OCI-LY3 (cell line): ENCODE measurements around the gene CHD3.
A peak's percentile ranks its signal among the peaks of the same experiment; 100 is the strongest.

Experiments
- H2AFZ ChIP-seq: fragments of 200-600, 300-600 bp; shearing (Covaris generic); 2 replicates; pipeline ENCODE4 v1.6.0; 2014; ENCODE audit warnings: antibody characterized with exemption, low read depth, low read length
- H3K27ac ChIP-seq: fragments of 200-600, 300-600 bp; sonication (generic); 2 replicates; pipeline ENCODE4 v1.5.1; 2014; ENCODE audit warnings: mild to moderate bottlenecking, low read length, moderate library complexity, mixed read lengths
- H3K27me3 ChIP-seq: fragments of 200-600, 300-600 bp; sonication (generic); 2 replicates; pipeline ENCODE4 v1.6.1; 2014; ENCODE audit warnings: low read depth, low read length, mixed read lengths
- H3K36me3 ChIP-seq: fragments of 200-600, 300-600 bp; sonication (generic); replicated peaks from 2 replicates; pipeline ENCODE3; 2014; ENCODE audit warnings: low read depth, low read length, mixed read lengths
- H3K4me1 ChIP-seq: fragments of 300-600, 200-600 bp; sonication (generic); 2 replicates; pipeline ENCODE4 v1.6.1; 2014; ENCODE audit warnings: low read length, mixed read lengths
- H3K4me2 ChIP-seq: fragments of 200-600, 300-600 bp; sonication (generic); 2 replicates; pipeline ENCODE4 v1.6.1; 2014; ENCODE audit warnings: low read length, mixed read lengths
- H3K4me3 ChIP-seq: fragments of 300-600, 200-600 bp; sonication (generic); 2 replicates; pipeline ENCODE4 v1.5.1; 2014; ENCODE audit warnings: antibody characterized with exemption, mild to moderate bottlenecking, low read length, moderate library complexity
- H3K79me2 ChIP-seq: fragments of 300-600, 200-600 bp; shearing (Covaris generic); 2 replicates; pipeline ENCODE4 v1.6.1; 2014; ENCODE audit warnings: mild to moderate bottlenecking, low read length, mixed read lengths
- H3K9ac ChIP-seq: fragments of 300-600, 200-600 bp; shearing (Covaris generic); 2 replicates; pipeline ENCODE4 v1.6.0; 2014; ENCODE audit warnings: mild to moderate bottlenecking, low read length, moderate library complexity
- H3K9me3 ChIP-seq: fragments of 200-600, 300-600 bp; shearing (Covaris generic); 2 replicates; pipeline ENCODE4 v1.6.1; 2014; ENCODE audit warnings: low read length, mixed read lengths; ENCODE audit not compliant: insufficient read depth
- H4K20me1 ChIP-seq: fragments of 200-600, 300-600 bp; sonication (generic); 2 replicates; pipeline ENCODE4 v1.6.1; 2016; ENCODE audit warnings: low read length, mixed read lengths; ENCODE audit not compliant: insufficient read depth
- EZH2phosphoT487 ChIP-seq: fragments of 200-600 bp; shearing (Covaris generic); IDR thresholded peaks from 2 replicates; pipeline ENCODE4 v1.6.1; 2018; ENCODE audit warnings: antibody characterized with exemption, mixed run types, low read depth
- TF ChIP-seq, protein P1 (sequence below): fragments of 200-600, 300-600 bp; sonication (generic); IDR thresholded peaks from 2 replicates; pipeline ENCODE4 v1.5.1; 2014; ENCODE audit warnings: antibody characterized with exemption, low read length, low read depth

Gene CHD3

DNA sequence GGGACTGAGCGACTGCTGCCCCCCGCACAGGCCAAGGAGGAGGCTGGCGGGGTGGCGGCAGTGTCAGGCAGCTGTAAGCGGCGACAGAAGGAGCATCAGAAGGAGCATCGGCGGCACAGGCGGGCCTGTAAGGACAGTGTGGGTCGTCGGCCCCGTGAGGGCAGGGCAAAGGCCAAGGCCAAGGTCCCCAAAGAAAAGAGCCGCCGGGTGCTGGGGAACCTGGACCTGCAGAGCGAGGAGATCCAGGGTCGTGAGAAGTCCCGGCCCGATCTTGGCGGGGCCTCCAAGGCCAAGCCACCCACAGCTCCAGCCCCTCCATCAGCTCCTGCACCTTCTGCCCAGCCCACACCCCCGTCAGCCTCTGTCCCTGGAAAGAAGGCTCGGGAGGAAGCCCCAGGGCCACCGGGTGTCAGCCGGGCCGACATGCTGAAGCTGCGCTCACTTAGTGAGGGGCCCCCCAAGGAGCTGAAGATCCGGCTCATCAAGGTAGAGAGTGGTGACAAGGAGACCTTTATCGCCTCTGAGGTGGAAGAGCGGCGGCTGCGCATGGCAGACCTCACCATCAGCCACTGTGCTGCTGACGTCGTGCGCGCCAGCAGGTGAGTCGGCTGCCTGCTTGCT lies 39.3 kb upstream of the CHD3 start:
- peaks cover 38% of the 10 kb centered on the region for H3K36me3 ChIP-seq
- no peak overlapping the region for H3K4me2 ChIP-seq
- TF ChIP-seq, protein P1, sequence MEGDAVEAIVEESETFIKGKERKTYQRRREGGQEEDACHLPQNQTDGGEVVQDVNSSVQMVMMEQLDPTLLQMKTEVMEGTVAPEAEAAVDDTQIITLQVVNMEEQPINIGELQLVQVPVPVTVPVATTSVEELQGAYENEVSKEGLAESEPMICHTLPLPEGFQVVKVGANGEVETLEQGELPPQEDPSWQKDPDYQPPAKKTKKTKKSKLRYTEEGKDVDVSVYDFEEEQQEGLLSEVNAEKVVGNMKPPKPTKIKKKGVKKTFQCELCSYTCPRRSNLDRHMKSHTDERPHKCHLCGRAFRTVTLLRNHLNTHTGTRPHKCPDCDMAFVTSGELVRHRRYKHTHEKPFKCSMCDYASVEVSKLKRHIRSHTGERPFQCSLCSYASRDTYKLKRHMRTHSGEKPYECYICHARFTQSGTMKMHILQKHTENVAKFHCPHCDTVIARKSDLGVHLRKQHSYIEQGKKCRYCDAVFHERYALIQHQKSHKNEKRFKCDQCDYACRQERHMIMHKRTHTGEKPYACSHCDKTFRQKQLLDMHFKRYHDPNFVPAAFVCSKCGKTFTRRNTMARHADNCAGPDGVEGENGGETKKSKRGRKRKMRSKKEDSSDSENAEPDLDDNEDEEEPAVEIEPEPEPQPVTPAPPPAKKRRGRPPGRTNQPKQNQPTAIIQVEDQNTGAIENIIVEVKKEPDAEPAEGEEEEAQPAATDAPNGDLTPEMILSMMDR: no peak
- H3K9ac ChIP-seq: no peak overlapping the region
- peaks cover 37% of the 10 kb centered on the region for H4K20me1 ChIP-seq
- no peaks in the 10 kb centered on the region for H3K9me3 ChIP-seq
- no peaks in the 10 kb centered on the region for H3K27me3 ChIP-seq
- no peak overlapping the region for H3K27ac ChIP-seq
- H2AFZ ChIP-seq: no peak overlapping the region
- no peak overlapping the region for H3K4me3 ChIP-seq
- H3K79me2 ChIP-seq: peaks cover 29% of the 10 kb centered on the region
- peaks cover 31% of the 10 kb centered on the region for H3K4me1 ChIP-seq

DNA sequence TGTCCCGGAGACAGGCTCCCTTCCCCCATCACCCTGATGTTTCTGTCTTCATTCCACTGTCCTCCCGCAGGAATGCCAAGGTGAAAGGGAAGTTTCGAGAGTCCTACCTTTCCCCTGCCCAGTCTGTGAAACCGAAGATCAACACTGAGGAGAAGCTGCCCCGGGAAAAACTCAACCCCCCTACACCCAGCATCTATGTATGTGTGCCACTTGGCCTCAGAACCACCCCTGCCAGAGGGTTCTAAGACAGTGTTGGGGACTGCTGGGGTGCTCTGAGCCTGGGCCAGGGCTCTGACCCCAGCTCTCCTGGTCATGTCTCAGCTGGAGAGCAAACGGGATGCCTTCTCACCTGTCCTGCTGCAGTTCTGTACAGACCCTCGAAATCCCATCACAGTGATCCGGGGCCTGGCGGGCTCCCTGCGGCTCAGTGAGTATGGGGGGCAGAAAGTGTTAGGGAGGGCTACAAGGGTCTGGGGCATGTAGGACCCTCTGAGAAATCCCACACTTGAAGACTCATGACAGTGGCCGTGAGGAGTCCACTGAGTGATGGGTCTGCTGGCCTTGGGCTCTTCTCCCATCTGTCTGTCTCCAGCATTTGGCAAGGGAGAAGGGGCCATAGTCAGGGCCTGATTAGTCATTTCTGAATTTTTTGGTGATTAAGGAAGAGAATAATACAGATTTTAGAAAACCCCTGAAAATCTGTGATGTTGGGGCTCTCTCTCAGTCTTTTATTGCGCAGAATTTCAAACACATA lies 38.7 kb upstream of the CHD3 start:
- TF ChIP-seq, protein P1: no peak
- TF ChIP-seq EZH2phosphoT487: no peak
- H3K36me3 ChIP-seq: peaks cover 38% of the 10 kb centered on the region
- no peaks in the 10 kb centered on the region for H3K27me3 ChIP-seq
- 0 out of 2 replicates have a peak overlapping the region, but pooled peaks have one; percentile 11 for H3K27ac ChIP-seq
- no peak overlapping the region for H2AFZ ChIP-seq
- no peak overlapping the region for H3K9ac ChIP-seq
- H3K79me2 ChIP-seq: peaks cover 22% of the 10 kb centered on the region
- H3K9me3 ChIP-seq: no peaks in the 10 kb centered on the region
- no peak overlapping the region for H3K4me3 ChIP-seq
- peaks cover 31% of the 10 kb centered on the region for H3K4me1 ChIP-seq
- H3K4me2 ChIP-seq: no peak overlapping the region
- H4K20me1 ChIP-seq: peaks cover 33% of the 10 kb centered on the region

DNA sequence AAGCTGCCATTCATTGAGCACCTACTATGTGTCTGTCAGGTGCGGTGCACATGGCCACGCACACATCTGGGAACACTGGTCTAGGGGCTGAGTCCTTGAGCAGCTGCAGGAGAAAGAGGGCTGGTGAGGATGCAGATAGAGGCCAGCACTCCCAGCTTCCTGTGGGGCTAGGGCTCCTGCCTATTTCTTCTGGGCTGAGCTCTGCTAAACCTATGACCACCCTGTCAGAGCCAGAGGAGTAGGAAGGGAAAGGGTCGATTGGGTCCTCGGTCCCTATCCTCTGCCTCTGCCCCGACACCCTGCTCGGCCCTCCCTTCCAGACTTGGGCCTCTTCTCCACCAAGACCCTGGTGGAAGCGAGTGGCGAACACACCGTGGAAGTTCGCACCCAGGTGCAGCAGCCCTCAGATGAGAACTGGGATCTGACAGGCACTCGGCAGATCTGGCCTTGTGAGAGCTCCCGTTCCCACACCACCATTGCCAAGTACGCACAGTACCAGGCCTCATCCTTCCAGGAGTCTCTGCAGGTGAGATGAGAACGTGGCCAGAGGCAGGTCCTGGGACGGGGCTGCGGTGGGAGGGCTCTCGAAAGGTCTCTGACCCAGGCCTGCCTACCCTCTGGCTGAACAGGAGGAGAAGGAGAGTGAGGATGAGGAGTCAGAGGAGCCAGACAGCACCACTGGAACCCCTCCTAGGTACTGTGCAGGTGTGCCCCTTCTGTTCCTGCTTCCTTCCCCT lies 37.7 kb upstream of the CHD3 start:
- Histone ChIP-seq H3K4me2 (peak overlapping the region; percentile 77), H3K36me3 (peaks cover 33% of the 10 kb centered on the region), H3K79me2 (peaks cover 18% of the 10 kb centered on the region)

More for the DNA sequence above, 37.7 kb upstream of the CHD3 start:
- peak overlapping the region; percentile 11; the same call in 1 of the 2 replicates for H3K27ac ChIP-seq
- TF ChIP-seq, protein P1: no peak
- no peak for TF ChIP-seq EZH2phosphoT487
- no peak overlapping the region for H3K9ac ChIP-seq
- peaks cover 31% of the 10 kb centered on the region for H3K4me1 ChIP-seq
- H3K27me3 ChIP-seq: no peaks in the 10 kb centered on the region
- no peak overlapping the region for H2AFZ ChIP-seq
- H3K9me3 ChIP-seq: no peaks in the 10 kb centered on the region
- H3K4me3 ChIP-seq: peak overlapping the region; percentile 57
- H4K20me1 ChIP-seq: peaks cover 24% of the 10 kb centered on the region
